ENCODE measurements around the gene COG5. TPM values are rescaled to one million over a fixed set of nuclear protein-coding genes. Genes with fewer than 3 reads are reported as not detected.

COG5 gene
- total and polyA plus RNA-seq, 4 donors: 4.1 to 27.1 (median 8.4) TPM

DNA sequence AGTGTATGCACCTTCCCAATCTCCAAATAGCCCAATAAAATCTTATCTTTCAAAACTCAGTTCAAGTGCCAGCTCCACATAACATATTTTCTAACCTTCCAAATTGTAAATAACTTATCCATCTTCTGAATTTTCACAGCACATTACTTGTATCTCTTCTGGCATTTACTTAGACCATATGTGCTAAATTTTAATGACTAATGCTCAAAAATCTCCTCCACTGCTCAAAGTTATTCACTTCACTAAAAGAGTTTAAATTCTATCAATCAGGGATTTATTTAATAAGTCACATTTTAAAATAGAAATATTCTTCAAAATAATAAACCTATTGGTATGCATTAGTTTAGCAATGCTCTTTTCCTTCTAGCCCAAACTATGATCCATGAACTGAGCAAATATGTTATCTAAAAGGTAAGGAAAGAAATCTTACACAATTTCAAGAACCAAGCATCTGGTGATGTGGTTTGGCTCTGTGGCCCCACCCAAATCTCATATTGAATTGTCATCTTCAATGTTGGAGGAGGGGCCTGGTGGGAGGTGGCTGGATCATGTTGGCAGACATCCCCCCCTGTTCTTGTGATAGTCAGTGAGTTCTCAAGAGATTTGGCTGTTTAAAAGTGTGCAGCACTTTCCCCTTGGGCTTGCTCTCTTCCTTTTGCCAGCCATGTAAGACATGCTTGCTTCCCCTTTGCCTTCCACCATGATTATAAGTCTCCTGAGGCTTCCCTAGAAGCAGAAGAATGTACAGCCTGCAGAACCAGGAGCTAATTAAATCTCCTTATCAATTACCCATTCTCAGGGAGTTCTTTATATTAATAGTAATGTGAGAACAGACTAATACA lies 121.9 kb downstream of the COG5 start:
- H3K27ac ChIP-seq (ENCODE audit: low read depth in 1 of 2, low read length in 2 of 2): no peak overlapping the region
- DNase-seq (ENCODE audit: low spot score): no peak
- TF ChIP-seq, protein P1, sequence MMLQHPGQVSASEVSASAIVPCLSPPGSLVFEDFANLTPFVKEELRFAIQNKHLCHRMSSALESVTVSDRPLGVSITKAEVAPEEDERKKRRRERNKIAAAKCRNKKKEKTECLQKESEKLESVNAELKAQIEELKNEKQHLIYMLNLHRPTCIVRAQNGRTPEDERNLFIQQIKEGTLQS (IDR thresholded peaks at IDR 0.05): no peak
- TF ChIP-seq JUND (IDR thresholded peaks at IDR 0.05) (no peak), SP1 (IDR thresholded peaks at IDR 0.05) (no peak), GABPA (IDR thresholded peaks at IDR 0.05 in 1 of 2, conservative IDR thresholded peaks at IDR 0.05 in 1 of 2) (no peak), RXRA (IDR thresholded peaks at IDR 0.05) (no peak), FOXA2 (IDR thresholded peaks at IDR 0.05) (no peak), YY1 (IDR thresholded peaks at IDR 0.05) (no peak), NR2F2 (IDR thresholded peaks at IDR 0.05) (no peak), HNF4G (IDR thresholded peaks at IDR 0.05) (no peak), MAX (IDR thresholded peaks at IDR 0.05) (no peak), TAF1 (conservative IDR thresholded peaks at IDR 0.05) (no peak), FOXA1 (IDR thresholded peaks at IDR 0.05) (no peak), CTCF (IDR thresholded peaks at IDR 0.05; ENCODE audit: low read depth, low read length, missing input control) (no peak), HNF4A (conservative IDR thresholded peaks at IDR 0.05) (no peak), EGR1 (IDR thresholded peaks at IDR 0.05; ENCODE audit: low read depth in 2 of 2) (no peak), REST (IDR thresholded peaks at IDR 0.05) (no peak)
- TF ChIP-seq, protein P2, sequence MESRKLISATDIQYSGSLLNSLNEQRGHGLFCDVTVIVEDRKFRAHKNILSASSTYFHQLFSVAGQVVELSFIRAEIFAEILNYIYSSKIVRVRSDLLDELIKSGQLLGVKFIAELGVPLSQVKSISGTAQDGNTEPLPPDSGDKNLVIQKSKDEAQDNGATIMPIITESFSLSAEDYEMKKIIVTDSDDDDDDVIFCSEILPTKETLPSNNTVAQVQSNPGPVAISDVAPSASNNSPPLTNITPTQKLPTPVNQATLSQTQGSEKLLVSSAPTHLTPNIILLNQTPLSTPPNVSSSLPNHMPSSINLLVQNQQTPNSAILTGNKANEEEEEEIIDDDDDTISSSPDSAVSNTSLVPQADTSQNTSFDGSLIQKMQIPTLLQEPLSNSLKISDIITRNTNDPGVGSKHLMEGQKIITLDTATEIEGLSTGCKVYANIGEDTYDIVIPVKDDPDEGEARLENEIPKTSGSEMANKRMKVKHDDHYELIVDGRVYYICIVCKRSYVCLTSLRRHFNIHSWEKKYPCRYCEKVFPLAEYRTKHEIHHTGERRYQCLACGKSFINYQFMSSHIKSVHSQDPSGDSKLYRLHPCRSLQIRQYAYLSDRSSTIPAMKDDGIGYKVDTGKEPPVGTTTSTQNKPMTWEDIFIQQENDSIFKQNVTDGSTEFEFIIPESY (IDR thresholded peaks at IDR 0.05): no peak
- H3K36me3 ChIP-seq (ENCODE audit: control insufficient read depth in 4 of 4, insufficient read depth in 3 of 4, low read depth in 1 of 4, low read length in 3 of 4): no peaks in the 10 kb centered on the region
- H3K4me1 ChIP-seq (ENCODE audit: control insufficient read depth in 4 of 4, insufficient read depth in 4 of 4, low read length in 3 of 4): peaks cover 0 to 1% (median 0%) of the 10 kb centered on the region in 4 donors
- H3K9me3 ChIP-seq (ENCODE audit: control insufficient read depth in 4 of 4, low read length in 3 of 4): no peaks in the 10 kb centered on the region
- no peaks in the 10 kb centered on the region for H3K27me3 ChIP-seq (ENCODE audit: control insufficient read depth in 4 of 4, insufficient read depth in 4 of 4, low read length in 3 of 4)
- H3K9ac ChIP-seq (ENCODE audit: low read depth in 1 of 2, low read length in 2 of 2): no peak overlapping the region
- H3K4me3 ChIP-seq (ENCODE audit: low read depth in 1 of 3, low read length in 3 of 3): no peak overlapping the region
